Stimulated activated CD8-positive, alpha-beta memory T cell treated with anti-CD3 and anti-CD28 coated beads, Interleukin-12 subunit alpha, Interleukin-12 subunit beta, amount 100 ng/mL, for 4 hours (primary cell): Measurements from ENCODE around the gene CAPN11.
"Not testable (repeated sequence)": the region's sequence is repeated elsewhere in the genome, so short reads cannot be mapped to it uniquely, and the experiment has no call there.

Experiments used
- DNase-seq: peaks from one replicate; pipeline ENCODE4 v3.0.0-alpha.2; 2020; ENCODE audit warnings: low read depth

CAPN11 gene

GRCh38 chr6:44228433-44228832 is 69.8 kb downstream of the CAPN11 start:
- no peak for DNase-seq

GRCh38 chr6:44228836-44229235 is 70.2 kb downstream of the CAPN11 start:
- DNase-seq, result no peak

- DNase-seq, result no peak
Observed at GRCh38 chr6:44229376-44230033, 70.9 kb downstream of the CAPN11 start.

- no peak for DNase-seq
Observed at GRCh38 chr6:44230034-44230675, 71.5 kb downstream of the CAPN11 start.

- DNase-seq, result not testable (repeated sequence)
Observed at GRCh38 chr6:44231426-44231825, 72.8 kb downstream of the CAPN11 start.

- DNase-seq, result no peak
Observed at GRCh38 chr6:44232676-44233566, 74.3 kb downstream of the CAPN11 start.

GRCh38 chr6:44233567-44234100 is 75.0 kb downstream of the CAPN11 start:
- no peak for DNase-seq
